GM12878 (cell line): ENCODE measurements around the gene NRTN. TPM values are rescaled to one million over a fixed set of nuclear protein-coding genes. Genes with fewer than 3 reads are reported as not detected.

Experiments used
- ATAC-seq: fragments of 200-7000 bp; cut with Tn5 transposase; 3 replicates; pipeline ENCODE4 v1.9.1; 2020; ENCODE audit warnings: mild to moderate bottlenecking, moderate library complexity
- BruUV-seq: library from RNA; stranded (reverse); fragments of 400-500 nt; replicated peaks from 2 replicates; lab custom pipeline; 2021; lab: Mats Ljungman, UMichigan
- CTCF ChIA-PET: fragments of 300-600 bp; sonication (Branson Sonifier 250); formaldehyde crosslinking; extraction: SDS; loops from one replicate; lab custom pipeline; 2021; ENCODE audit warnings: inconsistent platforms; lab: Yijun Ruan, JAX
- POLR2A ChIA-PET: fragments of 350-600 bp; formaldehyde crosslinking; extraction: SDS; loops from one replicate; lab custom pipeline; 2021; ENCODE audit warnings: inconsistent platforms; lab: Charles Lee
- RAD21 ChIA-PET: fragments of 300-600 bp; sonication (Branson Sonifier 250); formaldehyde crosslinking; loops from one replicate; lab custom pipeline; 2023; ENCODE audit warnings: antibody characterized with exemption; ENCODE audit not compliant: unreplicated experiment; lab: Charles Lee
- SMC1A ChIA-PET: fragments of 300-600 bp; sonication (Branson Sonifier 250); formaldehyde crosslinking; loops from one replicate; lab custom pipeline; 2023; ENCODE audit not compliant: unreplicated experiment, uncharacterized antibody; lab: Charles Lee
- DNase-seq: peaks from one replicate; pipeline ENCODE4 v3.0.0-alpha.2; 2011; ENCODE audit warnings: low read depth, low spot score
- FAIRE-seq: peaks from 3 replicates; lab custom pipeline; 2011; peaks lifted over from hg19 to GRCh38; lab: Jason Lieb, UNC
- H2AFZ ChIP-seq: 2 replicates; pipeline ENCODE4 v1.6.0; 2011; ENCODE audit warnings: low read depth, low read length, control low read depth; ENCODE audit not compliant: control insufficient read depth
- H3K27ac ChIP-seq: 2 replicates; pipeline ENCODE4 v1.5.1; 2011; ENCODE audit warnings: control low read depth; ENCODE audit not compliant: control insufficient read depth, insufficient read depth
- H3K27me3 ChIP-seq, 2 experiments: replicated peaks in 1 of 2; 2 replicates each; pipeline versions ENCODE4 v1.6.0 to v1.6.1; 2011; ENCODE audit warnings: low read length in 1 of 2; ENCODE audit not compliant: control insufficient read depth in 2 of 2, insufficient read depth in 2 of 2
- H3K36me3 ChIP-seq, 2 experiments: 2 replicates each; pipeline ENCODE4 v1.5.1; 2011; ENCODE audit warnings: low read length in 1 of 2; ENCODE audit not compliant: control insufficient read depth in 2 of 2, insufficient read depth in 2 of 2
- H3K4me1 ChIP-seq: 2 replicates; pipeline ENCODE4 v1.6.1; 2011; ENCODE audit warnings: mild to moderate bottlenecking, low read length, moderate library complexity, mixed read lengths; ENCODE audit not compliant: control insufficient read depth, insufficient read depth
- H3K4me2 ChIP-seq: 2 replicates; pipeline ENCODE4 v1.6.0; 2011; ENCODE audit warnings: control low read depth; ENCODE audit not compliant: control insufficient read depth, insufficient read depth
- H3K4me3 ChIP-seq: fragments of 200-600 bp; sonication (generic); 2 replicates; pipeline ENCODE4 v1.5.1; 2016
- H3K79me2 ChIP-seq: 2 replicates; pipeline ENCODE4 v1.6.0; 2011; ENCODE audit warnings: low read length; ENCODE audit not compliant: control insufficient read depth, insufficient read depth
- H3K9ac ChIP-seq: 2 replicates; pipeline ENCODE4 v1.8.0; 2011; ENCODE audit warnings: low read length, control low read depth, mixed read lengths; ENCODE audit not compliant: control insufficient read depth, insufficient read depth
- H3K9me3 ChIP-seq: replicated peaks from 3 replicates; pipeline ENCODE4 v1.5.1; 2011; ENCODE audit warnings: mild to moderate bottlenecking, low read length; ENCODE audit not compliant: control insufficient read depth, insufficient read depth
- H4K20me1 ChIP-seq: 2 replicates; pipeline ENCODE4 v1.6.0; 2011; ENCODE audit not compliant: control insufficient read depth, insufficient read depth
- ATF2 ChIP-seq: IDR thresholded peaks from 2 replicates; pipeline ENCODE4 v1.6.1; 2012; ENCODE audit warnings: low read length, inconsistent platforms
- CHD2 ChIP-seq: IDR thresholded peaks from 2 replicates; pipeline ENCODE4 v1.6.1; 2011; ENCODE audit warnings: low read depth, low read length, improper control_type of control experiment, borderline replicate concordance
- CREM ChIP-seq: IDR thresholded peaks from 2 replicates; pipeline ENCODE4 v1.6.1; 2014; ENCODE audit warnings: antibody characterized with exemption, low read depth
- IRF4 ChIP-seq: IDR thresholded peaks from 2 replicates; pipeline ENCODE4 v1.6.1; 2011; ENCODE audit warnings: low read depth, low read length
- MYB ChIP-seq: fragments of 150-350 bp; IDR thresholded peaks from 2 replicates; pipeline ENCODE4 v1.6.1; 2014; ENCODE audit warnings: mild to moderate bottlenecking, low read depth, low read length, borderline replicate concordance
- NFXL1 ChIP-seq: fragments of 450-650 bp; IDR thresholded peaks from 2 replicates; pipeline ENCODE4 v1.6.1; 2017; ENCODE audit warnings: antibody characterized with exemption, mild to moderate bottlenecking, borderline replicate concordance
- NFYB ChIP-seq: IDR thresholded peaks from 2 replicates; pipeline ENCODE4 v1.6.1; 2011; ENCODE audit warnings: low read depth, mild to moderate bottlenecking, low read length, improper control_type of control experiment, moderate library complexity; ENCODE audit not compliant: insufficient read depth
- NKRF ChIP-seq: fragments of 450-650 bp; conservative IDR thresholded peaks from 2 replicates; pipeline ENCODE4 v1.6.1; 2017; ENCODE audit warnings: mild to moderate bottlenecking, moderate library complexity
- PAX5 ChIP-seq: IDR thresholded peaks from 2 replicates; pipeline ENCODE4 v1.6.1; 2011; ENCODE audit warnings: low read depth, low read length, borderline replicate concordance
- SMAD1 ChIP-seq: fragments of 450-650 bp; IDR thresholded peaks from 2 replicates; pipeline ENCODE4 v1.6.1; 2018; ENCODE audit warnings: mild to moderate bottlenecking, low read depth; ENCODE audit not compliant: partially characterized antibody
- SMAD5 ChIP-seq: IDR thresholded peaks from 2 replicates; pipeline ENCODE4 v1.6.1; 2016; ENCODE audit warnings: antibody characterized with exemption, low read depth
- SMC3 ChIP-seq: IDR thresholded peaks from 2 replicates; pipeline ENCODE4 v1.6.1; 2011; ENCODE audit warnings: low read length, improper control_type of control experiment, borderline replicate concordance
- SREBF1 ChIP-seq: IDR thresholded peaks from 2 replicates; pipeline ENCODE4 v1.6.1; 2012; ENCODE audit warnings: mild to moderate bottlenecking, low read length
- TARDBP ChIP-seq: IDR thresholded peaks from 2 replicates; pipeline ENCODE4 v1.6.1; 2016; ENCODE audit warnings: borderline replicate concordance
- ZBTB11 ChIP-seq: fragments of 450-650 bp; formaldehyde crosslinking; IDR thresholded peaks from 2 replicates; pipeline ENCODE4 v1.5.0; 2022; ENCODE audit warnings: mild to moderate bottlenecking, missing genetic modification characterization
- WGBS: methylation state at CpG from one replicate; pipeline ENCODE4 v1.1.6; 2016; ENCODE audit warnings: low lambda C conversion rate; ENCODE audit not compliant: insufficient replicate concordance, insufficient coverage; ENCODE audit errors: missing lambda C conversion rate; 5-methylcytosine and 5-hydroxymethylcytosine counted together
- in situ Hi-C: fragments of 300-500 bp; cut with MboI; formaldehyde crosslinking; loops from 9 replicates; pipeline ENCODE4 v1.14.3; 2018; ENCODE audit warnings: mixed read lengths
- intact Hi-C: fragments of 100-400 bp; cut with micrococcal nuclease; formaldehyde crosslinking; loops from one replicate; pipeline ENCODE4 v1.14.2; 2022; ENCODE audit not compliant: unreplicated experiment
- polyA plus RNA-seq, 11 experiments: library from polyadenylated mRNA; depleted of rRNA in 4 of 11; unstranded in 6 of 11; stranded (reverse) in 5 of 11; fragments of >200 nt; fragmentation: Nextera tagmentation in 4 of 11; fragmentation: Illumina TruSeq in 1 of 11; extraction: Ambion mirVana in 4 of 11; extraction: Trizol in 1 of 11; gene quantifications; 1 replicate in 1 of 11; 2 replicates in 10 of 11; pipeline versions ENCODE4 v1.2.1 to v1.2.3, GENCODE V29; 2011 to 2016; ENCODE audit warnings: inconsistent platforms in 2 of 11, missing spikeins in 2 of 11, low read depth in 1 of 11
- total RNA-seq, 4 experiments: library from RNA; depleted of rRNA in 3 of 4; stranded (reverse); fragments of >200 nt in 3 of 4; fragmentation: Illumina TruSeq in 1 of 4; extraction: Trizol in 1 of 4; gene quantifications; 2 replicates each; pipeline versions ENCODE4 v1.2.1 to v1.2.3, GENCODE V29; 2013 to 2021

The NRTN gene
- total and polyA plus RNA-seq, 10 of the 15 experiments (the other 5 are each of a cell fraction or from before 2014, with no cell fraction given) = not detected

- ChIA-PET POLR2A (interaction anchor here (0.5 kb wide), 1 partner anchor 125 kb away, joined by 3 read pairs; no protein-coding TSS in a partner anchor), CTCF (interaction anchor here (1.8 kb wide), 1 partner anchor 10 kb away, joined by 7 read pairs; no protein-coding TSS in a partner anchor), RAD21 (no interaction called here), SMC1A (no interaction called here)
- DNase-seq = no peak
- Histone ChIP-seq H3K4me2 (no peak overlapping the region), H3K36me3 (no peaks in the 10 kb centered on the region), H3K9ac (no peak overlapping the region), H2AFZ (no peak overlapping the region), H3K27me3 (no peaks in the 10 kb centered on the region), H3K4me3 (no peak overlapping the region), H3K79me2 (no peaks in the 10 kb centered on the region), H4K20me1 (no peaks in the 10 kb centered on the region), H3K27ac (no peak overlapping the region), H3K9me3 (no peaks in the 10 kb centered on the region), H3K4me1 (no peaks in the 10 kb centered on the region)
- intact Hi-C loops (no loop called here), in situ Hi-C loops (no loop called here)
- WGBS = 28% methylated on average over 9 of the region's 9 CpGs
- no peak for TF ChIP-seq NFXL1
- TF ChIP-seq ZBTB11 (CRISPR knock-in tag) = no peak
- TF ChIP-seq CREM = no peak
- TF ChIP-seq PAX5 = no peak
- no peak for TF ChIP-seq SREBF1
- TF ChIP-seq TARDBP = no peak
- TF ChIP-seq ATF2 = no peak
- no peak for TF ChIP-seq SMAD1
- no peak for TF ChIP-seq NKRF
- TF ChIP-seq IRF4 = no peak
- TF ChIP-seq MYB = no peak
- no peak for TF ChIP-seq CHD2
- TF ChIP-seq SMC3 = no peak
- TF ChIP-seq SMAD5 = no peak
- no peak for TF ChIP-seq NFYB
- FAIRE-seq = no peak
- no TSS peak for BruUV-seq
- no peak for ATAC-seq
Measured at GRCh38 chr19:5814123-5814851, 9.4 kb downstream of the NRTN start.
